Peyer's patch (tissue), 4 donors: ENCODE data around the gene CLDN24. TPM values are rescaled to one million over a fixed set of nuclear protein-coding genes. Genes with fewer than 3 reads are reported as not detected.

Experiments used
- DNase-seq, 3 donors: peaks; one replicate each; pipeline ENCODE4 v3.0.0-alpha.2; 2017 to 2019
- H3K27ac ChIP-seq, 4 donors: fragments of 200-600 bp; sonication (generic); one replicate each; pipeline ENCODE4 v1.5.1; 2016 to 2019
- H3K27me3 ChIP-seq, 2 donors: fragments of 200-600 bp; sonication (generic); one replicate each; pipeline ENCODE4 v1.5.1; 2019
- H3K36me3 ChIP-seq, 3 donors: fragments of 200-600 bp; sonication (generic); one replicate each; pipeline ENCODE4 v1.5.1; 2016 to 2019
- H3K4me1 ChIP-seq, 4 donors: fragments of 200-600 bp; sonication (generic); one replicate each; pipeline ENCODE4 v1.5.1; 2016 to 2019
- H3K4me3 ChIP-seq, 4 donors: fragments of 200-600 bp; sonication (generic); 1 replicate in 3 of 4; 2 replicates in 1 of 4; pipeline ENCODE4 v1.5.1; 2016 to 2019; ENCODE audit warnings: mild to moderate bottlenecking in 1 of 4
- H3K9me3 ChIP-seq, 4 donors: fragments of 200-600 bp; sonication (generic); one replicate each; pipeline ENCODE4 v1.5.1; 2016 to 2019; ENCODE audit warnings: mild to moderate bottlenecking in 1 of 4
- POLR2A ChIP-seq, 2 donors: fragments of 450-650 bp; IDR thresholded peaks; one replicate each; pipeline ENCODE4 v1.5.1; 2017; ENCODE audit warnings: antibody characterized with exemption in 2 of 2, mild to moderate bottlenecking in 2 of 2, moderate library complexity in 2 of 2
- total RNA-seq, 4 donors: library from RNA; depleted of rRNA; stranded (reverse); fragments of >200 nt; gene quantifications; one replicate each; pipeline ENCODE4 v1.1.0, GENCODE V29; 2016
- TF ChIP-seq, protein P1 (sequence below), 6 experiments: fragments of 450-650 bp in 4 of 6; fragments of 200-600 bp in 2 of 6; sonication (generic) in 1 of 6; IDR thresholded peaks; one replicate each; pipeline ENCODE4 v1.5.1; 2017 to 2019; ENCODE audit warnings: antibody characterized with exemption in 6 of 6, mild to moderate bottlenecking in 3 of 6, moderate library complexity in 1 of 6

The CLDN24 gene
- total RNA-seq, 4 donors from 2014 or later = not detected

DNA sequence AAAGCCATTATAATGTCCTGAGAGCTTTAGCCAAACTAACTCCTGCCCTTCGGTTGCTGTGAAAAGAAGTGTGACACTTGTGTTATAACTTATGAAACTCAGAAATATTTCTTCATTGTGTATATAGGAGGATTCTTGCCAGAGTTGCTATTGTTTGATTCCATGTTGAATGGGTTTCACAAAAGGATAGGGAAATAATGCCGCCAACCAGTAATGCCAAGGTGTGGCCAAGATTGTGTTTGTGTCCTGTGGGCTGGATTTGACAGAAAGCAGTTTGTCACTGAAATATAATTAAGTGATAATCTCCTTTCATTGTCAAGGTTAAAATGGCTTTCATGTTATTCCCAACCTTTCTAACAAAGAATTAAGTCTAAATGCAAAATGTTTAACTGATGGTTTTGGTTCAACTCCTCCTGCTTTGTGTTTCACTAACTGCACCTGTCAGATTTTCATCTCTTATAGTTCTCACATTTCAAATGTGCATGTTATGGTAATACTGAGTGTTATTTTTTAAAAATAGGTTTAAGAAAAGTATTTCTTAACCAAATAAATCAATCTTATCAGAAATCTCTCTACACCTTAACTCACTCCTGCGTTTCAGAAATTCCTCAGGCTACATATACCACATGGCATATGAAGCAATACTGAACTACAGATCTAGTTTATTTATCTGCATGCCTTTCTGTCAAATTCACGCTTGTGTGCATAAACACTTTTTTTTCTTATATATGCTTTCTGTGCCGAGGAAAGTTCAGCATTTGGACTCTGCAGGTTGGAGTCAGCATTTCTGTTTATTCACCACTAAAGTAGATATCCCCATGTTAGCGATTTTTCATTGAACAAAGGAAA lies 1.8 kb downstream of the CLDN24 start, which contains the start of gene CLDN22:
TSS of gene CLDN22 (minus strand) at position 66 of the 849 bp plus-strand sequence. CDS start at position 8, 58 bp downstream.
- no peaks in the 10 kb centered on the region for H3K4me1 ChIP-seq
- no peak within 1 kb of the TSS for H3K4me3 ChIP-seq
- DNase-seq = no peak
- no peaks in the 10 kb centered on the region for H3K27me3 ChIP-seq
- H3K9me3 ChIP-seq = no peaks in the 10 kb centered on the region
- no peaks in the 10 kb centered on the region for H3K36me3 ChIP-seq
- no peak for TF ChIP-seq POLR2A (IDR thresholded peaks at IDR 0.05)
- TF ChIP-seq, protein P1, sequence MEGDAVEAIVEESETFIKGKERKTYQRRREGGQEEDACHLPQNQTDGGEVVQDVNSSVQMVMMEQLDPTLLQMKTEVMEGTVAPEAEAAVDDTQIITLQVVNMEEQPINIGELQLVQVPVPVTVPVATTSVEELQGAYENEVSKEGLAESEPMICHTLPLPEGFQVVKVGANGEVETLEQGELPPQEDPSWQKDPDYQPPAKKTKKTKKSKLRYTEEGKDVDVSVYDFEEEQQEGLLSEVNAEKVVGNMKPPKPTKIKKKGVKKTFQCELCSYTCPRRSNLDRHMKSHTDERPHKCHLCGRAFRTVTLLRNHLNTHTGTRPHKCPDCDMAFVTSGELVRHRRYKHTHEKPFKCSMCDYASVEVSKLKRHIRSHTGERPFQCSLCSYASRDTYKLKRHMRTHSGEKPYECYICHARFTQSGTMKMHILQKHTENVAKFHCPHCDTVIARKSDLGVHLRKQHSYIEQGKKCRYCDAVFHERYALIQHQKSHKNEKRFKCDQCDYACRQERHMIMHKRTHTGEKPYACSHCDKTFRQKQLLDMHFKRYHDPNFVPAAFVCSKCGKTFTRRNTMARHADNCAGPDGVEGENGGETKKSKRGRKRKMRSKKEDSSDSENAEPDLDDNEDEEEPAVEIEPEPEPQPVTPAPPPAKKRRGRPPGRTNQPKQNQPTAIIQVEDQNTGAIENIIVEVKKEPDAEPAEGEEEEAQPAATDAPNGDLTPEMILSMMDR (IDR thresholded peaks at IDR 0.05) = no peak
- no peak within 1 kb of the TSS for H3K27ac ChIP-seq

GRCh38 chr4:183318656-183319055 lies 3.6 kb downstream of the CLDN24 start:
- Histone ChIP-seq H3K27ac (no peak overlapping the region), H3K9me3 (no peaks in the 10 kb centered on the region), H3K4me3 (no peak overlapping the region), H3K27me3 (no peaks in the 10 kb centered on the region), H3K36me3 (no peaks in the 10 kb centered on the region), H3K4me1 (no peaks in the 10 kb centered on the region)
- DNase-seq = no peak
- no peak for TF ChIP-seq POLR2A (IDR thresholded peaks at IDR 0.05)
- TF ChIP-seq, protein P1 (IDR thresholded peaks at IDR 0.05) = no peak

- no peaks in the 10 kb centered on the region for H3K4me1 ChIP-seq
- no peak for TF ChIP-seq POLR2A (IDR thresholded peaks at IDR 0.05)
- TF ChIP-seq, protein P1 (IDR thresholded peaks at IDR 0.05) = no peak
- no peak for DNase-seq
- H3K9me3 ChIP-seq = no peaks in the 10 kb centered on the region
- H3K4me3 ChIP-seq = no peak overlapping the region
- no peaks in the 10 kb centered on the region for H3K27me3 ChIP-seq
- H3K27ac ChIP-seq = no peak overlapping the region
- H3K36me3 ChIP-seq = peaks cover 0 to 7% (median 0%) of the 10 kb centered on the region in 3 donors
Observed at GRCh38 chr4:183314806-183315205, 7.4 kb downstream of the CLDN24 start.

DNA sequence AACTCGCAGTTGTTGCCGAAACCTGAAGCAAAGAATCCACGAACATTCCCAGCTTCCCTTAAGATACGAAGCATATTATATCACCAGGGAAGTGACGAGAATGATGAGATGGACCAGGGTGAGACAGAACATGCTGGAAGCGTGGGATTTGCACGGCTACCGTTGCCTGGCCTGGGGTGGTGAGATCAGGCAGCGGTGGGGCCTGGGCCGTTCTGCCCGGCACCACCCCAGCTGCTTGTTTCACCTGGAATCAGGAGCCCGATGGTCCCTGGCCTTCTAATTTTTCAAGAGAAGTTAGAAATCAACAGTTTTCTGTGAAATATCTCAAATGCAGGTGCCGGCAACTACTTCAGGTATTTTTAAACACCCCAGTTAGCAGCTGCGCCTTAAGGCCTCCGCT lies 7.9 kb downstream of the CLDN24 start:
- TF ChIP-seq, protein P1 (IDR thresholded peaks at IDR 0.05) = no peak
- no peak for TF ChIP-seq POLR2A (IDR thresholded peaks at IDR 0.05)
- no peak overlapping the region for H3K27ac ChIP-seq

GRCh38 chr4:183312841-183313240 lies 9.4 kb downstream of the CLDN24 start:
- H3K27ac ChIP-seq = no peak overlapping the region
- TF ChIP-seq, protein P1 (IDR thresholded peaks at IDR 0.05) = no peak
- no peak for TF ChIP-seq POLR2A (IDR thresholded peaks at IDR 0.05)

More for the DNA sequence above, 7.9 kb downstream of the CLDN24 start:
- no peak for DNase-seq
- Histone ChIP-seq H3K9me3 (no peaks in the 10 kb centered on the region), H3K4me3 (no peak overlapping the region), H3K36me3 (peaks cover 0 to 7% (median 0%) of the 10 kb centered on the region in 3 donors), H3K4me1 (no peaks in the 10 kb centered on the region), H3K27me3 (no peaks in the 10 kb centered on the region)

More at GRCh38 chr4:183312841-183313240, 9.4 kb downstream of the CLDN24 start:
- Histone ChIP-seq H3K4me1 (no peaks in the 10 kb centered on the region), H3K36me3 (peaks cover 0 to 7% (median 0%) of the 10 kb centered on the region in 3 donors), H3K4me3 (no peak overlapping the region), H3K9me3 (no peaks in the 10 kb centered on the region), H3K27me3 (no peaks in the 10 kb centered on the region)
- DNase-seq = no peak
